ENCODE data around the gene SPEN. TPM values are rescaled to one million over a fixed set of nuclear protein-coding genes. Genes with fewer than 3 reads are reported as not detected.

SPEN gene
- total and polyA plus RNA-seq, 2 experiments from 2014 or later, result 14.9 to 43.6 TPM

- ATAC-seq (no peak), DNase-seq (ENCODE audit: low spot score) (no peak)
- no peaks in the 10 kb centered on the region; the same call in 1 of the 2 replicates for H3K36me3 ChIP-seq (ENCODE audit: insufficient read depth)
- H3K36me3 Mint-ChIP-seq (ENCODE audit: low read depth), result peaks cover 40% of the 10 kb centered on the region
- H2AFZ ChIP-seq, result no peak overlapping the region
- H3K4me3 Mint-ChIP-seq, result no peak overlapping the region
- peaks cover 6% of the 10 kb centered on the region; the same call in 1 of the 2 replicates for H3F3A ChIP-seq (replicated peaks; ENCODE audit: low read depth)
- peaks cover 5% of the 10 kb centered on the region; the same call in 2 of the 3 replicates for H3K4me1 Mint-ChIP-seq
- peaks cover 6% of the 10 kb centered on the region for H3K27me3 Mint-ChIP-seq (ENCODE audit: insufficient read depth, low read depth, poor library complexity)
- H3K4me1 ChIP-seq (ENCODE audit: insufficient read depth), result peaks cover 4% of the 10 kb centered on the region
- peaks cover 19% of the 10 kb centered on the region for H3K9me3 Mint-ChIP-seq
- peaks cover 23% of the 10 kb centered on the region for H3K79me2 ChIP-seq (replicated peaks; ENCODE audit: insufficient read depth)
- no peak overlapping the region for H3K27ac ChIP-seq (ENCODE audit: low read depth)
- no peaks in the 10 kb centered on the region for H3K9me2 ChIP-seq (ENCODE audit: insufficient read depth)
- no peaks in the 10 kb centered on the region for H3K27me3 ChIP-seq (ENCODE audit: insufficient read depth)
- no peak overlapping the region for H3K4me3 ChIP-seq
- H4K20me1 ChIP-seq (replicated peaks; ENCODE audit: insufficient read depth), result peaks cover 6% of the 10 kb centered on the region; the same call in 1 of the 2 replicates
- H3K4me2 ChIP-seq, result no peak overlapping the region
- TF ChIP-seq STAT1 (IDR thresholded peaks at IDR 0.05; ENCODE audit: unreplicated experiment) (no peak), NANOG (IDR thresholded peaks at IDR 0.05; ENCODE audit: borderline replicate concordance) (no peak), POLR2AphosphoS5 (IDR thresholded peaks at IDR 0.05; ENCODE audit: low read depth) (no peak), JUNB (IDR thresholded peaks at IDR 0.05; ENCODE audit: unreplicated experiment) (no peak), ZNF331 (CRISPR knock-in tag; IDR thresholded peaks at IDR 0.05; ENCODE audit: low read depth) (no peak), EZH2phosphoT487 (IDR thresholded peaks at IDR 0.05; ENCODE audit: unreplicated experiment) (no peak), EZH2 (IDR thresholded peaks at IDR 0.05; ENCODE audit: low read depth, unreplicated experiment) (no peak), CREB1 (CRISPR knock-in tag; IDR thresholded peaks at IDR 0.05; ENCODE audit: low read depth) (no peak), ZNF114 (CRISPR knock-in tag; IDR thresholded peaks at IDR 0.05) (no peak)
- TF ChIP-seq, protein P1, sequence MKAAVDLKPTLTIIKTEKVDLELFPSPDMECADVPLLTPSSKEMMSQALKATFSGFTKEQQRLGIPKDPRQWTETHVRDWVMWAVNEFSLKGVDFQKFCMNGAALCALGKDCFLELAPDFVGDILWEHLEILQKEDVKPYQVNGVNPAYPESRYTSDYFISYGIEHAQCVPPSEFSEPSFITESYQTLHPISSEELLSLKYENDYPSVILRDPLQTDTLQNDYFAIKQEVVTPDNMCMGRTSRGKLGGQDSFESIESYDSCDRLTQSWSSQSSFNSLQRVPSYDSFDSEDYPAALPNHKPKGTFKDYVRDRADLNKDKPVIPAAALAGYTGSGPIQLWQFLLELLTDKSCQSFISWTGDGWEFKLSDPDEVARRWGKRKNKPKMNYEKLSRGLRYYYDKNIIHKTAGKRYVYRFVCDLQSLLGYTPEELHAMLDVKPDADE (IDR thresholded peaks at IDR 0.05), result no peak
- TF ChIP-seq, protein P2, sequence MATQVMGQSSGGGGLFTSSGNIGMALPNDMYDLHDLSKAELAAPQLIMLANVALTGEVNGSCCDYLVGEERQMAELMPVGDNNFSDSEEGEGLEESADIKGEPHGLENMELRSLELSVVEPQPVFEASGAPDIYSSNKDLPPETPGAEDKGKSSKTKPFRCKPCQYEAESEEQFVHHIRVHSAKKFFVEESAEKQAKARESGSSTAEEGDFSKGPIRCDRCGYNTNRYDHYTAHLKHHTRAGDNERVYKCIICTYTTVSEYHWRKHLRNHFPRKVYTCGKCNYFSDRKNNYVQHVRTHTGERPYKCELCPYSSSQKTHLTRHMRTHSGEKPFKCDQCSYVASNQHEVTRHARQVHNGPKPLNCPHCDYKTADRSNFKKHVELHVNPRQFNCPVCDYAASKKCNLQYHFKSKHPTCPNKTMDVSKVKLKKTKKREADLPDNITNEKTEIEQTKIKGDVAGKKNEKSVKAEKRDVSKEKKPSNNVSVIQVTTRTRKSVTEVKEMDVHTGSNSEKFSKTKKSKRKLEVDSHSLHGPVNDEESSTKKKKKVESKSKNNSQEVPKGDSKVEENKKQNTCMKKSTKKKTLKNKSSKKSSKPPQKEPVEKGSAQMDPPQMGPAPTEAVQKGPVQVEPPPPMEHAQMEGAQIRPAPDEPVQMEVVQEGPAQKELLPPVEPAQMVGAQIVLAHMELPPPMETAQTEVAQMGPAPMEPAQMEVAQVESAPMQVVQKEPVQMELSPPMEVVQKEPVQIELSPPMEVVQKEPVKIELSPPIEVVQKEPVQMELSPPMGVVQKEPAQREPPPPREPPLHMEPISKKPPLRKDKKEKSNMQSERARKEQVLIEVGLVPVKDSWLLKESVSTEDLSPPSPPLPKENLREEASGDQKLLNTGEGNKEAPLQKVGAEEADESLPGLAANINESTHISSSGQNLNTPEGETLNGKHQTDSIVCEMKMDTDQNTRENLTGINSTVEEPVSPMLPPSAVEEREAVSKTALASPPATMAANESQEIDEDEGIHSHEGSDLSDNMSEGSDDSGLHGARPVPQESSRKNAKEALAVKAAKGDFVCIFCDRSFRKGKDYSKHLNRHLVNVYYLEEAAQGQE (IDR thresholded peaks at IDR 0.05; ENCODE audit: unreplicated experiment), result no peak
- TF ChIP-seq, protein P3, sequence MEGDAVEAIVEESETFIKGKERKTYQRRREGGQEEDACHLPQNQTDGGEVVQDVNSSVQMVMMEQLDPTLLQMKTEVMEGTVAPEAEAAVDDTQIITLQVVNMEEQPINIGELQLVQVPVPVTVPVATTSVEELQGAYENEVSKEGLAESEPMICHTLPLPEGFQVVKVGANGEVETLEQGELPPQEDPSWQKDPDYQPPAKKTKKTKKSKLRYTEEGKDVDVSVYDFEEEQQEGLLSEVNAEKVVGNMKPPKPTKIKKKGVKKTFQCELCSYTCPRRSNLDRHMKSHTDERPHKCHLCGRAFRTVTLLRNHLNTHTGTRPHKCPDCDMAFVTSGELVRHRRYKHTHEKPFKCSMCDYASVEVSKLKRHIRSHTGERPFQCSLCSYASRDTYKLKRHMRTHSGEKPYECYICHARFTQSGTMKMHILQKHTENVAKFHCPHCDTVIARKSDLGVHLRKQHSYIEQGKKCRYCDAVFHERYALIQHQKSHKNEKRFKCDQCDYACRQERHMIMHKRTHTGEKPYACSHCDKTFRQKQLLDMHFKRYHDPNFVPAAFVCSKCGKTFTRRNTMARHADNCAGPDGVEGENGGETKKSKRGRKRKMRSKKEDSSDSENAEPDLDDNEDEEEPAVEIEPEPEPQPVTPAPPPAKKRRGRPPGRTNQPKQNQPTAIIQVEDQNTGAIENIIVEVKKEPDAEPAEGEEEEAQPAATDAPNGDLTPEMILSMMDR (conservative IDR thresholded peaks at IDR 0.05; ENCODE audit: low read depth in 2 of 2), result no peak
- TF ChIP-seq, protein P4, sequence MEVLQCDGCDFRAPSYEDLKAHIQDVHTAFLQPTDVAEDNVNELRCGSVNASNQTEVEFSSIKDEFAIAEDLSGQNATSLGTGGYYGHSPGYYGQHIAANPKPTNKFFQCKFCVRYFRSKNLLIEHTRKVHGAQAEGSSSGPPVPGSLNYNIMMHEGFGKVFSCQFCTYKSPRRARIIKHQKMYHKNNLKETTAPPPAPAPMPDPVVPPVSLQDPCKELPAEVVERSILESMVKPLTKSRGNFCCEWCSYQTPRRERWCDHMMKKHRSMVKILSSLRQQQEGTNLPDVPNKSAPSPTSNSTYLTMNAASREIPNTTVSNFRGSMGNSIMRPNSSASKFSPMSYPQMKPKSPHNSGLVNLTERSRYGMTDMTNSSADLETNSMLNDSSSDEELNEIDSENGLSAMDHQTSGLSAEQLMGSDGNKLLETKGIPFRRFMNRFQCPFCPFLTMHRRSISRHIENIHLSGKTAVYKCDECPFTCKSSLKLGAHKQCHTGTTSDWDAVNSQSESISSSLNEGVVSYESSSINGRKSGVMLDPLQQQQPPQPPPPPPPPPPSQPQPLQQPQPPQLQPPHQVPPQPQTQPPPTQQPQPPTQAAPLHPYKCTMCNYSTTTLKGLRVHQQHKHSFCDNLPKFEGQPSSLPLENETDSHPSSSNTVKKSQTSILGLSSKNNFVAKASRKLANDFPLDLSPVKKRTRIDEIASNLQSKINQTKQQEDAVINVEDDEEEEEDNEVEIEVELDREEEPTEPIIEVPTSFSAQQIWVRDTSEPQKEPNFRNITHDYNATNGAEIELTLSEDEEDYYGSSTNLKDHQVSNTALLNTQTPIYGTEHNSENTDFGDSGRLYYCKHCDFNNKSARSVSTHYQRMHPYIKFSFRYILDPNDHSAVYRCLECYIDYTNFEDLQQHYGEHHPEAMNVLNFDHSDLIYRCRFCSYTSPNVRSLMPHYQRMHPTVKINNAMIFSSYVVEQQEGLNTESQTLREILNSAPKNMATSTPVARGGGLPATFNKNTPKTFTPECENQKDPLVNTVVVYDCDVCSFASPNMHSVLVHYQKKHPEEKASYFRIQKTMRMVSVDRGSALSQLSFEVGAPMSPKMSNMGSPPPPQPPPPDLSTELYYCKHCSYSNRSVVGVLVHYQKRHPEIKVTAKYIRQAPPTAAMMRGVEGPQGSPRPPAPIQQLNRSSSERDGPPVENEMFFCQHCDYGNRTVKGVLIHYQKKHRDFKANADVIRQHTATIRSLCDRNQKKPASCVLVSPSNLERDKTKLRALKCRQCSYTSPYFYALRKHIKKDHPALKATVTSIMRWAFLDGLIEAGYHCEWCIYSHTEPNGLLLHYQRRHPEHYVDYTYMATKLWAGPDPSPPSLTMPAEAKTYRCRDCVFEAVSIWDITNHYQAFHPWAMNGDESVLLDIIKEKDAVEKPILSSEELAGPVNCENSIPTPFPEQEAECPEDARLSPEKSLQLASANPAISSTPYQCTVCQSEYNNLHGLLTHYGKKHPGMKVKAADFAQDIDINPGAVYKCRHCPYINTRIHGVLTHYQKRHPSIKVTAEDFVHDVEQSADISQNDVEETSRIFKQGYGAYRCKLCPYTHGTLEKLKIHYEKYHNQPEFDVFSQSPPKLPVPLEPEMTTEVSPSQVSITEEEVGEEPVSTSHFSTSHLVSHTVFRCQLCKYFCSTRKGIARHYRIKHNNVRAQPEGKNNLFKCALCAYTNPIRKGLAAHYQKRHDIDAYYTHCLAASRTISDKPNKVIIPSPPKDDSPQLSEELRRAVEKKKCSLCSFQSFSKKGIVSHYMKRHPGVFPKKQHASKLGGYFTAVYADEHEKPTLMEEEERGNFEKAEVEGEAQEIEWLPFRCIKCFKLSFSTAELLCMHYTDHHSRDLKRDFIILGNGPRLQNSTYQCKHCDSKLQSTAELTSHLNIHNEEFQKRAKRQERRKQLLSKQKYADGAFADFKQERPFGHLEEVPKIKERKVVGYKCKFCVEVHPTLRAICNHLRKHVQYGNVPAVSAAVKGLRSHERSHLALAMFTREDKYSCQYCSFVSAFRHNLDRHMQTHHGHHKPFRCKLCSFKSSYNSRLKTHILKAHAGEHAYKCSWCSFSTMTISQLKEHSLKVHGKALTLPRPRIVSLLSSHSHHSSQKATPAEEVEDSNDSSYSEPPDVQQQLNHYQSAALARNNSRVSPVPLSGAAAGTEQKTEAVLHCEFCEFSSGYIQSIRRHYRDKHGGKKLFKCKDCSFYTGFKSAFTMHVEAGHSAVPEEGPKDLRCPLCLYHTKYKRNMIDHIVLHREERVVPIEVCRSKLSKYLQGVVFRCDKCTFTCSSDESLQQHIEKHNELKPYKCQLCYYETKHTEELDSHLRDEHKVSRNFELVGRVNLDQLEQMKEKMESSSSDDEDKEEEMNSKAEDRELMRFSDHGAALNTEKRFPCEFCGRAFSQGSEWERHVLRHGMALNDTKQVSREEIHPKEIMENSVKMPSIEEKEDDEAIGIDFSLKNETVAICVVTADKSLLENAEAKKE (CRISPR knock-in tag; IDR thresholded peaks at IDR 0.05), result no peak
- no peak overlapping the region for H3K27ac Mint-ChIP-seq
Measured at GRCh38 chr1:15970911-15971310, 123.4 kb downstream of the SPEN start.

Measured in GM23338 (cell line).